GM12878 (cell line): ENCODE measurements around the gene USP35. TPM values are rescaled to one million over a fixed set of nuclear protein-coding genes. Genes with fewer than 3 reads are reported as not detected.

Experiments
- ATAC-seq: fragments of 200-7000 bp; cut with Tn5 transposase; 3 replicates; pipeline ENCODE4 v1.9.1; 2020; ENCODE audit warnings: mild to moderate bottlenecking, moderate library complexity
- BruUV-seq: library from RNA; stranded (reverse); fragments of 400-500 nt; replicated peaks from 2 replicates; lab custom pipeline; 2021; lab: Mats Ljungman, UMichigan
- CTCF ChIA-PET: fragments of 300-600 bp; sonication (Branson Sonifier 250); formaldehyde crosslinking; extraction: SDS; loops from one replicate; lab custom pipeline; 2021; ENCODE audit warnings: inconsistent platforms; lab: Yijun Ruan, JAX
- POLR2A ChIA-PET: fragments of 350-600 bp; formaldehyde crosslinking; extraction: SDS; loops from one replicate; lab custom pipeline; 2021; ENCODE audit warnings: inconsistent platforms; lab: Charles Lee
- RAD21 ChIA-PET: fragments of 300-600 bp; sonication (Branson Sonifier 250); formaldehyde crosslinking; loops from one replicate; lab custom pipeline; 2023; ENCODE audit warnings: antibody characterized with exemption; ENCODE audit not compliant: unreplicated experiment; lab: Charles Lee
- SMC1A ChIA-PET: fragments of 300-600 bp; sonication (Branson Sonifier 250); formaldehyde crosslinking; loops from one replicate; lab custom pipeline; 2023; ENCODE audit not compliant: unreplicated experiment, uncharacterized antibody; lab: Charles Lee
- DNase-seq: peaks from one replicate; pipeline ENCODE4 v3.0.0-alpha.2; 2011; ENCODE audit warnings: low read depth, low spot score
- FAIRE-seq: peaks from 3 replicates; lab custom pipeline; 2011; peaks lifted over from hg19 to GRCh38; lab: Jason Lieb, UNC
- H2AFZ ChIP-seq: 2 replicates; pipeline ENCODE4 v1.6.0; 2011; ENCODE audit warnings: low read depth, low read length, control low read depth; ENCODE audit not compliant: control insufficient read depth
- H3K27ac ChIP-seq: 2 replicates; pipeline ENCODE4 v1.5.1; 2011; ENCODE audit warnings: control low read depth; ENCODE audit not compliant: control insufficient read depth, insufficient read depth
- H3K27me3 ChIP-seq, 2 experiments: replicated peaks in 1 of 2; 2 replicates each; pipeline versions ENCODE4 v1.6.0 to v1.6.1; 2011; ENCODE audit warnings: low read length in 1 of 2; ENCODE audit not compliant: control insufficient read depth in 2 of 2, insufficient read depth in 2 of 2
- H3K36me3 ChIP-seq, 2 experiments: 2 replicates each; pipeline ENCODE4 v1.5.1; 2011; ENCODE audit warnings: low read length in 1 of 2; ENCODE audit not compliant: control insufficient read depth in 2 of 2, insufficient read depth in 2 of 2
- H3K4me1 ChIP-seq: 2 replicates; pipeline ENCODE4 v1.6.1; 2011; ENCODE audit warnings: mild to moderate bottlenecking, low read length, moderate library complexity, mixed read lengths; ENCODE audit not compliant: control insufficient read depth, insufficient read depth
- H3K4me2 ChIP-seq: 2 replicates; pipeline ENCODE4 v1.6.0; 2011; ENCODE audit warnings: control low read depth; ENCODE audit not compliant: control insufficient read depth, insufficient read depth
- H3K4me3 ChIP-seq: fragments of 200-600 bp; sonication (generic); 2 replicates; pipeline ENCODE4 v1.5.1; 2016
- H3K79me2 ChIP-seq: 2 replicates; pipeline ENCODE4 v1.6.0; 2011; ENCODE audit warnings: low read length; ENCODE audit not compliant: control insufficient read depth, insufficient read depth
- H3K9ac ChIP-seq: 2 replicates; pipeline ENCODE4 v1.8.0; 2011; ENCODE audit warnings: low read length, control low read depth, mixed read lengths; ENCODE audit not compliant: control insufficient read depth, insufficient read depth
- H3K9me3 ChIP-seq: replicated peaks from 3 replicates; pipeline ENCODE4 v1.5.1; 2011; ENCODE audit warnings: mild to moderate bottlenecking, low read length; ENCODE audit not compliant: control insufficient read depth, insufficient read depth
- H4K20me1 ChIP-seq: 2 replicates; pipeline ENCODE4 v1.6.0; 2011; ENCODE audit not compliant: control insufficient read depth, insufficient read depth
- ASH2L ChIP-seq: fragments of 300-600, 200-600 bp; sonication (generic); IDR thresholded peaks from 2 replicates; pipeline ENCODE4 v1.6.1; 2017; ENCODE audit warnings: low read depth, mild to moderate bottlenecking, borderline replicate concordance
- ATF7 ChIP-seq: fragments of 450-650 bp; IDR thresholded peaks from 2 replicates; pipeline ENCODE4 v1.6.1; 2016; ENCODE audit warnings: low read depth, mild to moderate bottlenecking
- CHD4 ChIP-seq: fragments of 200-600 bp; sonication (generic); IDR thresholded peaks from 2 replicates; pipeline ENCODE4 v1.6.1; 2016; ENCODE audit warnings: mild to moderate bottlenecking
- FOXM1 ChIP-seq: IDR thresholded peaks from 2 replicates; pipeline ENCODE4 v1.6.1; 2012; ENCODE audit warnings: low read depth, mild to moderate bottlenecking, inconsistent platforms, low read length, moderate library complexity
- KDM1A ChIP-seq: fragments of 200-600 bp; sonication (generic); IDR thresholded peaks from 2 replicates; pipeline ENCODE4 v1.6.1; 2016; ENCODE audit warnings: borderline replicate concordance
- MYC ChIP-seq: IDR thresholded peaks from 2 replicates; pipeline ENCODE4 v1.6.1; 2011; ENCODE audit warnings: mild to moderate bottlenecking, low read length, moderate library complexity, inconsistent platforms; ENCODE audit not compliant: insufficient read depth, insufficient replicate concordance, insufficient read length, severe bottlenecking
- NFYB ChIP-seq: IDR thresholded peaks from 2 replicates; pipeline ENCODE4 v1.6.1; 2011; ENCODE audit warnings: low read depth, mild to moderate bottlenecking, low read length, improper control_type of control experiment, moderate library complexity; ENCODE audit not compliant: insufficient read depth
- RFX5 ChIP-seq: IDR thresholded peaks from 2 replicates; pipeline ENCODE4 v1.6.1; 2011; ENCODE audit warnings: low read depth, low read length, improper control_type of control experiment
- SMAD5 ChIP-seq: IDR thresholded peaks from 2 replicates; pipeline ENCODE4 v1.6.1; 2016; ENCODE audit warnings: antibody characterized with exemption, low read depth
- SP1 ChIP-seq: IDR thresholded peaks from one replicate; pipeline ENCODE4 v1.6.1; 2011; ENCODE audit warnings: low read depth, low read length
- ZBED1 ChIP-seq: IDR thresholded peaks from 2 replicates; pipeline ENCODE4 v1.6.1; 2016; ENCODE audit warnings: borderline replicate concordance
- in situ Hi-C: fragments of 300-500 bp; cut with MboI; formaldehyde crosslinking; loops from 9 replicates; pipeline ENCODE4 v1.14.3; 2018; ENCODE audit warnings: mixed read lengths
- intact Hi-C: fragments of 100-400 bp; cut with micrococcal nuclease; formaldehyde crosslinking; loops from one replicate; pipeline ENCODE4 v1.14.2; 2022; ENCODE audit not compliant: unreplicated experiment
- polyA plus RNA-seq, 11 experiments: library from polyadenylated mRNA; depleted of rRNA in 4 of 11; unstranded in 6 of 11; stranded (reverse) in 5 of 11; fragments of >200 nt; fragmentation: Nextera tagmentation in 4 of 11; fragmentation: Illumina TruSeq in 1 of 11; extraction: Ambion mirVana in 4 of 11; extraction: Trizol in 1 of 11; gene quantifications; 1 replicate in 1 of 11; 2 replicates in 10 of 11; pipeline versions ENCODE4 v1.2.1 to v1.2.3, GENCODE V29; 2011 to 2016; ENCODE audit warnings: inconsistent platforms in 2 of 11, missing spikeins in 2 of 11, low read depth in 1 of 11
- total RNA-seq, 4 experiments: library from RNA; depleted of rRNA in 3 of 4; stranded (reverse); fragments of >200 nt in 3 of 4; fragmentation: Illumina TruSeq in 1 of 4; extraction: Trizol in 1 of 4; gene quantifications; 2 replicates each; pipeline versions ENCODE4 v1.2.1 to v1.2.3, GENCODE V29; 2013 to 2021
- TF ChIP-seq, protein P1 (sequence below): IDR thresholded peaks from 2 replicates; pipeline ENCODE4 v1.6.1; 2012; ENCODE audit warnings: low read length, inconsistent platforms
- TF ChIP-seq, protein P2 (sequence below): IDR thresholded peaks from 2 replicates; pipeline ENCODE4 v1.6.1; 2011; ENCODE audit warnings: low read depth, mild to moderate bottlenecking, low read length, moderate library complexity, borderline replicate concordance; ENCODE audit errors: extremely low read depth
- TF ChIP-seq, protein P3 (sequence below): fragments of 450-650 bp; IDR thresholded peaks from 2 replicates; pipeline ENCODE4 v1.6.1; 2017; ENCODE audit warnings: borderline replicate concordance

The USP35 gene
- total and polyA plus RNA-seq, 10 of the 15 experiments (the other 5 are each of a cell fraction or from before 2014, with no cell fraction given) = 0.13 to 6.4 (median 3.1) TPM; not detected in 1

DNA sequence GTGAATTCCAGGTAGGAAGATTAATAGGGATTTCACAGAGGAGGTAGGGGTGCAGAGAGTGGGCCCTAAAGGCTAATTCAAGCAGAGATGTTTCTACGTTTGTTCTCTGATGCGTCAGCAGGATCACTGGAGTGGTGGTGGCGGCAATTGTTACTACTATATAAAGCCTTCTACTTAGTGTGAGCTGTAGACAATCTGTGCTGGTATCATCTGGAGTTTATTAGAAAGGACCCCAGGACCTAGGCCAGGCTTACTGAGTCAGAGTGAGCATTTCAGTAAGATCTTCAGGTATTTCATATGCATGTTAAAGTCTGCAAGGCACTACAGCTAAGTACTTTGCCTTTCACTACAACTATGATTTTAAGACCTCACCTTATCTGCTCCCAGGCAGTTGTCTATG lies 59.5 kb downstream of the USP35 start (continued):
- no peak for TF ChIP-seq SMAD5
- no peak for TF ChIP-seq SP1
- TF ChIP-seq, protein P1, sequence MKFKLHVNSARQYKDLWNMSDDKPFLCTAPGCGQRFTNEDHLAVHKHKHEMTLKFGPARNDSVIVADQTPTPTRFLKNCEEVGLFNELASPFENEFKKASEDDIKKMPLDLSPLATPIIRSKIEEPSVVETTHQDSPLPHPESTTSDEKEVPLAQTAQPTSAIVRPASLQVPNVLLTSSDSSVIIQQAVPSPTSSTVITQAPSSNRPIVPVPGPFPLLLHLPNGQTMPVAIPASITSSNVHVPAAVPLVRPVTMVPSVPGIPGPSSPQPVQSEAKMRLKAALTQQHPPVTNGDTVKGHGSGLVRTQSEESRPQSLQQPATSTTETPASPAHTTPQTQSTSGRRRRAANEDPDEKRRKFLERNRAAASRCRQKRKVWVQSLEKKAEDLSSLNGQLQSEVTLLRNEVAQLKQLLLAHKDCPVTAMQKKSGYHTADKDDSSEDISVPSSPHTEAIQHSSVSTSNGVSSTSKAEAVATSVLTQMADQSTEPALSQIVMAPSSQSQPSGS = no peak
- TF ChIP-seq KDM1A = no peak
- TF ChIP-seq ATF7 = no peak
- no peak for TF ChIP-seq RFX5
- TF ChIP-seq NFYB = no peak

DNA sequence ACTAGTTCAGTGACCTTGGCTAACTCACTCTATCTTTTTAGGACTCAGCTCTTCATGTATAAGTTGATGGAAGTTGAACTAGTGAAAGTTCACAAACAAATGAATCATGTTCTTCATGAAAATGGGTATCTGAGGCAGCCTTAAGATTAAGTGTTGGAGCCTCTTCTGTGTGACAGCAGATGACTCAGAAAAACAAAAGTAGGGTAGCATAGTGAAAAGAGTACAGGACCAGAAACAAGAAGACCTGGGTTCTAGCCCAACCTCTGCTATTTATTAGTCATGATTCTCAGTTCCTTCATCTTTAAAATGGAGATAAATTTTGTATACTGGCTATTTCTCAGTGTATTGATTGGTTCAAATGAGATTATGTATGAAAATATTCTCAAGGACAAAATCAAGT lies 60.2 kb downstream of the USP35 start:
- SMC1A ChIA-PET = no interaction called here
- ATAC-seq (peak; percentile 40), DNase-seq (no peak), FAIRE-seq (no peak)
- no peaks in the 10 kb centered on the region for H3K9me3 ChIP-seq
- no peaks in the 10 kb centered on the region for H4K20me1 ChIP-seq
- H3K4me2 ChIP-seq = peak overlapping the region; percentile 13; the same call in 1 of the 2 replicates
- H3K9ac ChIP-seq = no peak overlapping the region
- H3K79me2 ChIP-seq = no peaks in the 10 kb centered on the region
- no peak overlapping the region for H3K27ac ChIP-seq
- no peak overlapping the region for H3K4me3 ChIP-seq
- CTCF ChIA-PET = no interaction called here
- RAD21 ChIA-PET = no interaction called here
- no peaks in the 10 kb centered on the region for H3K36me3 ChIP-seq
- BruUV-seq = no TSS peak
- intact Hi-C loops = no loop called here
- no peak overlapping the region for H2AFZ ChIP-seq
- no peaks in the 10 kb centered on the region for H3K27me3 ChIP-seq
- TF ChIP-seq ASH2L = no peak
- TF ChIP-seq, protein P2, sequence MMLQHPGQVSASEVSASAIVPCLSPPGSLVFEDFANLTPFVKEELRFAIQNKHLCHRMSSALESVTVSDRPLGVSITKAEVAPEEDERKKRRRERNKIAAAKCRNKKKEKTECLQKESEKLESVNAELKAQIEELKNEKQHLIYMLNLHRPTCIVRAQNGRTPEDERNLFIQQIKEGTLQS = no peak
- TF ChIP-seq, protein P3, sequence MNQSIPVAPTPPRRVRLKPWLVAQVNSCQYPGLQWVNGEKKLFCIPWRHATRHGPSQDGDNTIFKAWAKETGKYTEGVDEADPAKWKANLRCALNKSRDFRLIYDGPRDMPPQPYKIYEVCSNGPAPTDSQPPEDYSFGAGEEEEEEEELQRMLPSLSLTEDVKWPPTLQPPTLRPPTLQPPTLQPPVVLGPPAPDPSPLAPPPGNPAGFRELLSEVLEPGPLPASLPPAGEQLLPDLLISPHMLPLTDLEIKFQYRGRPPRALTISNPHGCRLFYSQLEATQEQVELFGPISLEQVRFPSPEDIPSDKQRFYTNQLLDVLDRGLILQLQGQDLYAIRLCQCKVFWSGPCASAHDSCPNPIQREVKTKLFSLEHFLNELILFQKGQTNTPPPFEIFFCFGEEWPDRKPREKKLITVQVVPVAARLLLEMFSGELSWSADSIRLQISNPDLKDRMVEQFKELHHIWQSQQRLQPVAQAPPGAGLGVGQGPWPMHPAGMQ = no peak
- TF ChIP-seq CHD4 = no peak
- TF ChIP-seq MYC = no peak
- TF ChIP-seq ZBED1 = no peak
- TF ChIP-seq FOXM1 = no peak
- H3K4me1 ChIP-seq = peaks cover 5% of the 10 kb centered on the region
- in situ Hi-C loops = no loop called here
- POLR2A ChIA-PET = no interaction called here
